K562 (cell line): ENCODE measurements around the gene GTSE1. TPM values are rescaled to one million over a fixed set of nuclear protein-coding genes. Genes with fewer than 3 reads are reported as not detected.

Experiments used
- ATAC-seq: fragments of 200-7000 bp; cut with Tn5 transposase; 3 replicates; pipeline ENCODE4 v1.9.1; 2020; ENCODE audit warnings: moderate library complexity
- BruUV-seq: library from RNA; stranded (reverse); fragments of 400-500 nt; replicated peaks from 2 replicates; lab custom pipeline; 2021; lab: Mats Ljungman, UMichigan
- CTCF ChIA-PET: fragments of 300-600 bp; formaldehyde crosslinking; extraction: SDS; loops from one replicate; lab custom pipeline; 2021; ENCODE audit warnings: low intra/inter-chr PET ratio; lab: Yijun Ruan, JAX
- POLR2A ChIA-PET: fragments of 300-600, 350-650 bp; sonication (Branson Sonifier 250); formaldehyde crosslinking; extraction: SDS; loops from one replicate; lab custom pipeline; 2021; ENCODE audit warnings: antibody characterized with exemption, inconsistent platforms; lab: Yijun Ruan, JAX
- DNase-seq, 4 experiments: peaks; one replicate each; pipeline versions ENCODE4 v3.0.0 to v3.0.0-alpha.2; 2011 to 2018; ENCODE audit warnings: low spot score in 3 of 4, mixed read lengths in 3 of 4; ENCODE audit errors: extremely low read depth in 1 of 4
- FAIRE-seq: peaks from 2 replicates; lab custom pipeline; 2011; peaks lifted over from hg19 to GRCh38; lab: Jason Lieb, UNC
- H2AFZ ChIP-seq: 2 replicates; pipeline ENCODE4 v1.6.0; 2011; ENCODE audit warnings: low read depth, low read length, control low read depth, inconsistent platforms
- H3K27ac ChIP-seq: fragments of 200-600 bp; 3 replicates; pipeline ENCODE4 v1.8.0; 2011; ENCODE audit warnings: low read depth, mild to moderate bottlenecking, control low read depth, inconsistent platforms, low read length, moderate library complexity, mixed read lengths; ENCODE audit errors: extremely low read depth
- H3K27me3 ChIP-seq, 2 experiments: fragments of 300-600 bp in 1 of 2; 2 replicates in 1 of 2; 3 replicates in 1 of 2; pipeline versions ENCODE4 v1.6.0 to v1.8.0; 2011; ENCODE audit warnings: inconsistent platforms in 2 of 2, low read length in 2 of 2, mild to moderate bottlenecking in 1 of 2, mixed read lengths in 1 of 2, moderate library complexity in 1 of 2; ENCODE audit not compliant: control insufficient read depth in 2 of 2, insufficient read depth in 2 of 2
- H3K36me3 ChIP-seq: fragments of 300-600 bp; 3 replicates; pipeline ENCODE4 v1.8.0; 2011; ENCODE audit warnings: mild to moderate bottlenecking, low read length, inconsistent platforms; ENCODE audit not compliant: control insufficient read depth, insufficient read depth
- H3K4me1 ChIP-seq, 2 experiments: fragments of 200-600 bp in 1 of 2; replicated peaks in 1 of 2; 2 replicates in 1 of 2; 3 replicates in 1 of 2; pipeline versions ENCODE4 v1.5.1 to v1.8.0; 2011; ENCODE audit warnings: inconsistent platforms in 2 of 2, low read length in 2 of 2, mild to moderate bottlenecking in 1 of 2, mixed read lengths in 1 of 2, moderate library complexity in 1 of 2; ENCODE audit not compliant: control insufficient read depth in 2 of 2, insufficient read depth in 2 of 2
- H3K4me2 ChIP-seq: 2 replicates; pipeline ENCODE4 v1.6.1; 2011; ENCODE audit warnings: low read length, control low read depth, inconsistent platforms, mixed read lengths; ENCODE audit not compliant: insufficient read depth
- H3K4me3 ChIP-seq: fragments of 200-600 bp; sonication (generic), shearing (Covaris generic); 2 replicates; pipeline ENCODE4 v1.5.1; 2016; ENCODE audit warnings: control low read depth, inconsistent platforms
- H3K79me2 ChIP-seq: fragments of 200-600 bp; 3 replicates; pipeline ENCODE4 v1.8.0; 2011; ENCODE audit warnings: low read length, inconsistent platforms; ENCODE audit not compliant: control insufficient read depth, insufficient read depth
- H3K9ac ChIP-seq, 2 experiments: 2 replicates each; pipeline versions ENCODE4 v1.6.0 to v1.6.1; 2011; ENCODE audit warnings: low read depth in 2 of 2, low read length in 2 of 2, control low read depth in 1 of 2, inconsistent platforms in 1 of 2, mild to moderate bottlenecking in 1 of 2, mixed read lengths in 1 of 2; ENCODE audit not compliant: insufficient read depth in 1 of 2
- H3K9me1 ChIP-seq: one replicate; pipeline ENCODE4 v1.6.0; 2011; ENCODE audit warnings: inconsistent platforms, mild to moderate bottlenecking, low read length, moderate library complexity; ENCODE audit not compliant: control insufficient read depth, insufficient read depth
- H3K9me3 ChIP-seq: replicated peaks from 2 replicates; pipeline ENCODE4 v1.5.1; 2011; ENCODE audit warnings: low read depth, low read length, inconsistent platforms; ENCODE audit not compliant: control insufficient read depth, insufficient read depth
- H4K20me1 ChIP-seq: replicated peaks from 2 replicates; pipeline ENCODE4 v1.6.1; 2011; ENCODE audit warnings: low read length, inconsistent platforms, mixed read lengths; ENCODE audit not compliant: control insufficient read depth, insufficient read depth
- BMI1 ChIP-seq: fragments of 150-350 bp; IDR thresholded peaks from 2 replicates; pipeline ENCODE4 v1.6.1; 2014; ENCODE audit warnings: low read length
- CGGBP1 ChIP-seq: fragments of 250-450 bp; sonication (Bioruptor Pico); IDR thresholded peaks from 2 replicates; pipeline ENCODE4 v1.9.0; 2021; ENCODE audit warnings: mild to moderate bottlenecking
- POLR2A ChIP-seq: fragments of 450-650 bp; conservative IDR thresholded peaks from 2 replicates; pipeline ENCODE4 v1.6.1; 2016
- TAF15 ChIP-seq: fragments of 200-400 bp; formaldehyde crosslinking; IDR thresholded peaks from 2 replicates; pipeline ENCODE4 v1.6.1; 2017; ENCODE audit warnings: mild to moderate bottlenecking, low read depth, low read length, moderate library complexity
- TARDBP ChIP-seq: fragments of 450-650 bp; IDR thresholded peaks from 2 replicates; pipeline ENCODE4 v1.6.1; 2016
- UBTF ChIP-seq, 2 experiments: IDR thresholded peaks; 2 replicates each; pipeline ENCODE4 v1.6.1; 2012; ENCODE audit warnings: improper control_type of control experiment in 2 of 2, low read depth in 2 of 2, low read length in 2 of 2, borderline replicate concordance in 1 of 2
- ZNF740 ChIP-seq, 3 experiments: fragments of 200-800 bp in 1 of 3; sonication (Bioruptor generic) in 1 of 3; sonication (generic) in 1 of 3; formaldehyde crosslinking in 1 of 3; IDR thresholded peaks; 2 replicates each; pipeline versions ENCODE4 v1.6.1 to v1.8.0; 2016 to 2022; ENCODE audit warnings: mild to moderate bottlenecking in 2 of 3, missing compliant biosample characterization in 2 of 3, missing genetic modification characterization in 2 of 3, missing genetic modification reagents in 1 of 3
- WGBS: fragments of 100-300 bp; shearing (Covaris generic); methylation state at CpG from one replicate; pipeline ENCODE4 v1.1.6; 2016; ENCODE audit warnings: low coverage, mixed read lengths; ENCODE audit not compliant: insufficient coverage; ENCODE audit errors: missing lambda C conversion rate; 5-methylcytosine and 5-hydroxymethylcytosine counted together
- in situ Hi-C: fragments of 300-500 bp; cut with MboI; formaldehyde crosslinking; loops from 4 replicates; pipeline ENCODE4 v1.15.0; 2018; ENCODE audit warnings: inconsistent platforms, mixed read lengths
- intact Hi-C: fragments of 100-400 bp; cut with micrococcal nuclease; formaldehyde crosslinking; loops from 2 replicates; pipeline ENCODE4 v1.14.2; 2022
- polyA plus RNA-seq, 8 experiments: library from polyadenylated mRNA; depleted of rRNA in 4 of 8; stranded (reverse) in 5 of 8; unstranded in 3 of 8; fragments of >200 nt; fragmentation: Nextera tagmentation in 2 of 8; fragmentation: Illumina TruSeq in 1 of 8; extraction: Ambion mirVana in 2 of 8; extraction: Trizol in 1 of 8; gene quantifications; 2 replicates each; pipeline versions ENCODE4 v1.2.1 to v1.2.3, GENCODE V29; 2011 to 2014; ENCODE audit warnings: inconsistent platforms in 1 of 8, missing spikeins in 1 of 8
- total RNA-seq, 7 experiments: library from RNA; depleted of rRNA in 6 of 7; stranded (reverse); fragments of >200 nt in 6 of 7; fragmentation: Illumina TruSeq in 2 of 7; extraction: Trizol in 2 of 7; gene quantifications; 2 replicates each; pipeline versions ENCODE4 v1.2.1 to v1.2.3, GENCODE V29; 2011 to 2021; ENCODE audit warnings: low replicate concordance in 1 of 7
- TF ChIP-seq, protein P1 (sequence below): fragments of 450-650 bp; formaldehyde crosslinking; IDR thresholded peaks from 2 replicates; pipeline ENCODE4 v1.4.0; 2022; ENCODE audit warnings: mild to moderate bottlenecking, moderate library complexity

The GTSE1 gene
- total and polyA plus RNA-seq, 9 of the 15 experiments (the other 6 are each of a cell fraction or from before 2014, with no cell fraction given), result 2.5 to 22.5 (median 12.9) TPM

DNA sequence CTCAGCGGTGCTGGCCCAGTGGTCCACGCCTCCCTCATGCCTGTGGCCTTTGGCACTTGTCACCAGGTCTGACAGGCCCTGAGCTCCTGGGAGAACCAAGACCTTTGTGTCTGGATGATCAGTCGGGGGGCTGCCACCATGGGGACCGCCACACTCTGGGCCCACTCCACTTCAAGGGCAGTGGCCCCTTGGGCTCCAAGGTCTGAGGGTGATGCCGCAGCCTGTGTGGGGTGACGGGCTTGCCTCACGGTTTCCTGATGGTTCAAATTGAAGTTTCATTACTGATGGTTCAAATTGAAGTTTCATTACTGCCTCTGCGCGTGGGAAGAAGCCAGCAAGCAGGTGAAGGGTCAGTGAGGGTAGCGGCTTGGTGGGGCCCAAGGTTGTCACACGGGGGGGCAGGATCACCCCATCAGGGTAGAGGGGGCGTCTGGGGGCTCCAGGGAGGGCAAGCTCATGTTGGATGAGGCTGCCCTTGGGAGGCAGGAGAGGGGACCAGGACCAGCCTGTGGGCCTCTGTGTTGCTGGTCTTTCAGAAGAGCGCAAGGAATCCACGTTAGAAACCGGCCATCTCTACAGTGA is 66.4 kb downstream of the GTSE1 start:
- Histone ChIP-seq H4K20me1 (peaks cover 6% of the 10 kb centered on the region), H3K4me1 (peaks cover 0 to 39% of the 10 kb centered on the region in 2 experiments; a peak in 2 of 5 replicates), H3K36me3 (no peaks in the 10 kb centered on the region), H2AFZ (no peak overlapping the region), H3K27me3 (peaks cover 5 to 32% of the 10 kb centered on the region in 2 experiments; a peak in 4 of 5 replicates), H3K27ac (no peak overlapping the region), H3K4me3 (no peak overlapping the region), H3K4me2 (no peak overlapping the region), H3K9me3 (no peaks in the 10 kb centered on the region), H3K9me1 (no peaks in the 10 kb centered on the region), H3K79me2 (no peaks in the 10 kb centered on the region), H3K9ac (no peak overlapping the region)
- intact Hi-C loops (no loop called here), in situ Hi-C loops (no loop called here)
- ATAC-seq (no peak), DNase-seq (no peak), FAIRE-seq (no peak)
- CTCF ChIA-PET, result no interaction called here
- WGBS, result 5% methylated on average over 9 of the region's 15 CpGs
- BruUV-seq, result no TSS peak
- POLR2A ChIA-PET, result no interaction called here
- TF ChIP-seq UBTF (IDR thresholded peaks at IDR 0.05; ENCODE audit: borderline replicate concordance in 1 of 2, low read depth in 2 of 2, low read length in 2 of 2) (no peak), BMI1 (no peak), CGGBP1 (CRISPR knock-in tag) (no peak), TARDBP (no peak), TAF15 (no peak), ZNF740 (CRISPR knock-in tag; IDR thresholded peaks at IDR 0.05) (no peak), ZNF740 (tag; IDR thresholded peaks at IDR 0.05) (no peak), POLR2A (no peak)
- TF ChIP-seq, protein P1, sequence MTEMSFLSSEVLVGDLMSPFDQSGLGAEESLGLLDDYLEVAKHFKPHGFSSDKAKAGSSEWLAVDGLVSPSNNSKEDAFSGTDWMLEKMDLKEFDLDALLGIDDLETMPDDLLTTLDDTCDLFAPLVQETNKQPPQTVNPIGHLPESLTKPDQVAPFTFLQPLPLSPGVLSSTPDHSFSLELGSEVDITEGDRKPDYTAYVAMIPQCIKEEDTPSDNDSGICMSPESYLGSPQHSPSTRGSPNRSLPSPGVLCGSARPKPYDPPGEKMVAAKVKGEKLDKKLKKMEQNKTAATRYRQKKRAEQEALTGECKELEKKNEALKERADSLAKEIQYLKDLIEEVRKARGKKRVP, result no peak
